Measurements from ENCODE around the gene PRKCH. TPM values are rescaled to one million over a fixed set of nuclear protein-coding genes. Genes with fewer than 3 reads are reported as not detected.

The PRKCH gene
- total and polyA plus RNA-seq, 2 of the 13 experiments (the other 11 are each of a cell fraction or from before 2014, with no cell fraction given), result 0.48 to 1.3 TPM

GRCh38 chr14:61559641-61560201 is 238.3 kb downstream of the PRKCH start (continued):
- TF ChIP-seq ZNF512B (CRISPR knock-in tag; IDR thresholded peaks at IDR 0.05; ENCODE audit: borderline replicate concordance) (no peak), AGO2 (optimal IDR thresholded peaks at IDR 0.05; ENCODE audit: low read depth, low read length) (no peak), WIZ (CRISPR knock-in tag; IDR thresholded peaks at IDR 0.05) (no peak), HINFP (CRISPR knock-in tag; IDR thresholded peaks at IDR 0.05; ENCODE audit: low read depth) (no peak), HMG20B (CRISPR knock-in tag; conservative IDR thresholded peaks at IDR 0.05) (no peak), MZF1 (CRISPR knock-in tag; IDR thresholded peaks at IDR 0.05; ENCODE audit: borderline replicate concordance) (no peak), ZBTB40 (IDR thresholded peaks at IDR 0.05) (no peak), ZBTB40 (CRISPR knock-in tag; IDR thresholded peaks at IDR 0.05) (no peak), ZNF614 (CRISPR knock-in tag; IDR thresholded peaks at IDR 0.05; ENCODE audit: borderline replicate concordance) (no peak), ZNF430 (CRISPR knock-in tag; IDR thresholded peaks at IDR 0.05) (peak; percentile 78), SIX4 (CRISPR knock-in tag; IDR thresholded peaks at IDR 0.05) (no peak)
